Measurements from ENCODE around the gene RBM47. TPM values are rescaled to one million over a fixed set of nuclear protein-coding genes. Genes with fewer than 3 reads are reported as not detected.

Gene RBM47
- total RNA-seq, result 108 TPM
- long read RNA-seq, full-length matches to known transcripts, result 33 of 162 reads
- long read RNA-seq, partial matches to known transcripts, result 33 of 162 reads
- long read RNA-seq, other reads (novel, unspliced or antisense), result 96 of 162 reads

- Histone ChIP-seq H3K27ac (peak within 1 kb of the TSS; percentile 97), H3K27me3 (ENCODE audit: low read depth) (no peaks in the 10 kb centered on the region), H3K36me3 (no peaks in the 10 kb centered on the region), H3K4me1 (peaks cover 11% of the 10 kb centered on the region), H3K4me3 (peak within 1 kb of the TSS; percentile 69), H3K9me3 (no peaks in the 10 kb centered on the region)
- ATAC-seq (peak; percentile 94 to 96), DNase-seq (peak; percentile 89)
- intact Hi-C loops (cut with DNase I), result no loop called here
- TF ChIP-seq CTCF (IDR thresholded peaks at IDR 0.05), result peak; percentile 19
These were observed at the start of gene RBM47 for GRCh38 chr4:40629401-40630334. RBM47 (minus strand) TSS chr4:40629864; CDS start chr4:40438893, 190,971 bp downstream.

GRCh38 chr4:40678421-40678820 is 48.8 kb upstream of the RBM47 start:
- intact Hi-C loops (cut with DNase I), result no loop called here
- no peak overlapping the region for H3K27ac ChIP-seq
- no peak overlapping the region for H3K4me3 ChIP-seq
- peaks cover 4% of the 10 kb centered on the region for H3K4me1 ChIP-seq
- no peak for DNase-seq
- no peak for ATAC-seq
- no peaks in the 10 kb centered on the region for H3K9me3 ChIP-seq
- TF ChIP-seq CTCF (IDR thresholded peaks at IDR 0.05), result no peak
- no peaks in the 10 kb centered on the region for H3K36me3 ChIP-seq
- H3K27me3 ChIP-seq (ENCODE audit: low read depth), result no peaks in the 10 kb centered on the region

- Histone ChIP-seq H3K27ac (no peak overlapping the region), H3K4me3 (no peak overlapping the region), H3K4me1 (peaks cover 16% of the 10 kb centered on the region), H3K27me3 (ENCODE audit: low read depth) (no peaks in the 10 kb centered on the region), H3K36me3 (no peaks in the 10 kb centered on the region), H3K9me3 (no peaks in the 10 kb centered on the region)
- TF ChIP-seq CTCF (IDR thresholded peaks at IDR 0.05), result no peak
- DNase-seq (no peak), ATAC-seq (no peak)
- intact Hi-C loops (cut with DNase I), result no loop called here
These were observed 45.5 kb upstream of the RBM47 start for GRCh38 chr4:40675166-40675565.

- no peak overlapping the region for H3K4me3 ChIP-seq
- DNase-seq (peak; percentile 62), ATAC-seq (peak; percentile 89)
- no peak for TF ChIP-seq CTCF (IDR thresholded peaks at IDR 0.05)
- no peaks in the 10 kb centered on the region for H3K27me3 ChIP-seq (ENCODE audit: low read depth)
- no peaks in the 10 kb centered on the region for H3K9me3 ChIP-seq
- peak overlapping the region; percentile 56 for H3K27ac ChIP-seq
- peaks cover 16% of the 10 kb centered on the region for H3K4me1 ChIP-seq
- no peaks in the 10 kb centered on the region for H3K36me3 ChIP-seq
- intact Hi-C loops (cut with DNase I), result no loop called here
These were observed 43.2 kb upstream of the RBM47 start for GRCh38 chr4:40672528-40673522.

- no peak for ATAC-seq
- Histone ChIP-seq H3K4me1 (peaks cover 16% of the 10 kb centered on the region), H3K36me3 (no peaks in the 10 kb centered on the region), H3K9me3 (no peaks in the 10 kb centered on the region), H3K27me3 (ENCODE audit: low read depth) (no peaks in the 10 kb centered on the region), H3K27ac (no peak overlapping the region), H3K4me3 (no peak overlapping the region)
- TF ChIP-seq CTCF (IDR thresholded peaks at IDR 0.05), result no peak
- no peak for DNase-seq
- intact Hi-C loops (cut with DNase I), result no loop called here
These were observed 39.8 kb upstream of the RBM47 start for GRCh38 chr4:40669504-40669903.

Measured in lower lobe of right lung (tissue), 2 donors.